ENCODE data around the gene ZNF497. TPM values are rescaled to one million over a fixed set of nuclear protein-coding genes. Genes with fewer than 3 reads are reported as not detected.

The ZNF497 gene
- total RNA-seq, 1 experiment from 2014 or later = 2.4 TPM

GRCh38 chr19:58400916-58401839 lies 38.6 kb upstream of the ZNF497 start:
- BruUV-seq (replicated peaks) = no TSS peak
- Mint-ChIP-seq H3K27ac (ENCODE audit: unreplicated experiment) (peak overlapping the region; percentile 99), H3K36me3 (ENCODE audit: insufficient read depth, unreplicated experiment) (peaks cover 45% of the 10 kb centered on the region), H3K9me3 (ENCODE audit: low read depth, unreplicated experiment) (no peaks in the 10 kb centered on the region), H3K4me3 (ENCODE audit: low read depth, unreplicated experiment) (peak overlapping the region; percentile 100), H3K4me1 (ENCODE audit: low read depth, unreplicated experiment) (peaks cover 20% of the 10 kb centered on the region), H3K27me3 (ENCODE audit: unreplicated experiment) (peaks cover 2% of the 10 kb centered on the region)
- TF ChIP-seq, protein P1, sequence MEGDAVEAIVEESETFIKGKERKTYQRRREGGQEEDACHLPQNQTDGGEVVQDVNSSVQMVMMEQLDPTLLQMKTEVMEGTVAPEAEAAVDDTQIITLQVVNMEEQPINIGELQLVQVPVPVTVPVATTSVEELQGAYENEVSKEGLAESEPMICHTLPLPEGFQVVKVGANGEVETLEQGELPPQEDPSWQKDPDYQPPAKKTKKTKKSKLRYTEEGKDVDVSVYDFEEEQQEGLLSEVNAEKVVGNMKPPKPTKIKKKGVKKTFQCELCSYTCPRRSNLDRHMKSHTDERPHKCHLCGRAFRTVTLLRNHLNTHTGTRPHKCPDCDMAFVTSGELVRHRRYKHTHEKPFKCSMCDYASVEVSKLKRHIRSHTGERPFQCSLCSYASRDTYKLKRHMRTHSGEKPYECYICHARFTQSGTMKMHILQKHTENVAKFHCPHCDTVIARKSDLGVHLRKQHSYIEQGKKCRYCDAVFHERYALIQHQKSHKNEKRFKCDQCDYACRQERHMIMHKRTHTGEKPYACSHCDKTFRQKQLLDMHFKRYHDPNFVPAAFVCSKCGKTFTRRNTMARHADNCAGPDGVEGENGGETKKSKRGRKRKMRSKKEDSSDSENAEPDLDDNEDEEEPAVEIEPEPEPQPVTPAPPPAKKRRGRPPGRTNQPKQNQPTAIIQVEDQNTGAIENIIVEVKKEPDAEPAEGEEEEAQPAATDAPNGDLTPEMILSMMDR (IDR thresholded peaks at IDR 0.05; ENCODE audit: unreplicated experiment) = no peak
- DNase-seq = peak; percentile 99
- CTCF ChIA-PET = no interaction called here
- intact Hi-C loops (cut with micrococcal nuclease; ENCODE audit: unreplicated experiment) = loop anchor here (10.0 kb wide), 1 partner anchor 216 kb away; the partner anchor contains the start of gene ZNF274

GRCh38 chr19:58400316-58400915 lies 37.9 kb upstream of the ZNF497 start:
- intact Hi-C loops (cut with micrococcal nuclease; ENCODE audit: unreplicated experiment) = loop anchor here (10.0 kb wide), 1 partner anchor 216 kb away; the partner anchor contains the start of gene ZNF274
- peak overlapping the region; percentile 99 for H3K27ac Mint-ChIP-seq (ENCODE audit: unreplicated experiment)
- DNase-seq = no peak
- H3K27me3 Mint-ChIP-seq (ENCODE audit: unreplicated experiment) = peaks cover 10% of the 10 kb centered on the region
- no peaks in the 10 kb centered on the region for H3K9me3 Mint-ChIP-seq (ENCODE audit: low read depth, unreplicated experiment)
- TF ChIP-seq, protein P1 (IDR thresholded peaks at IDR 0.05; ENCODE audit: unreplicated experiment) = no peak
- H3K4me3 Mint-ChIP-seq (ENCODE audit: low read depth, unreplicated experiment) = peak overlapping the region; percentile 100
- H3K36me3 Mint-ChIP-seq (ENCODE audit: insufficient read depth, unreplicated experiment) = peaks cover 52% of the 10 kb centered on the region
- CTCF ChIA-PET = no interaction called here
- BruUV-seq (replicated peaks) = no TSS peak
- peaks cover 28% of the 10 kb centered on the region for H3K4me1 Mint-ChIP-seq (ENCODE audit: low read depth, unreplicated experiment)

DNA sequence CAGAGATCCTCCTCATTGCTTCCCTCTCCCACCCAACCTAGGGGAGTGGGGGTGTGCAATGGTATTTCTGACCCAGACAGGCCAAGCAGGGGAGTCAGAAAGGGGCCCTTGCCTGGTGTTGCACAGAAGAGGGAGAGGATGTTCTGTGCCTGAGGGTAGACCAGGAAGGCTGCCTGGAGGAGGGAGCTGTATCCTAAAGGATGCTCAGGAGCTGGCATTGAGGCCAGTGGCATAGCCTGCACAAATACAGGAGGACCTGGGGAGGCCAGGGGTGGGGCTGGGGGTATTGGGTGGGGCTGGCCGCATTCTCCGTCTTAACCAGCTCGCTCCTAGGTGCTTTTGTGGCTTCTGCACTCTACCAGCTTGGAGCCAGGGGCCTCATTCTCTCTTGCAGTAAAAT lies 37.4 kb upstream of the ZNF497 start:
- peak overlapping the region; percentile 59 for H3K27ac Mint-ChIP-seq (ENCODE audit: unreplicated experiment)
- H3K4me1 Mint-ChIP-seq (ENCODE audit: low read depth, unreplicated experiment) = peaks cover 32% of the 10 kb centered on the region
- H3K4me3 Mint-ChIP-seq (ENCODE audit: low read depth, unreplicated experiment) = peak overlapping the region; percentile 100
- TF ChIP-seq, protein P1 (IDR thresholded peaks at IDR 0.05; ENCODE audit: unreplicated experiment) = no peak
- no peak for DNase-seq
- H3K27me3 Mint-ChIP-seq (ENCODE audit: unreplicated experiment) = peaks cover 13% of the 10 kb centered on the region
- CTCF ChIA-PET = no interaction called here
- no peaks in the 10 kb centered on the region for H3K9me3 Mint-ChIP-seq (ENCODE audit: low read depth, unreplicated experiment)
- H3K36me3 Mint-ChIP-seq (ENCODE audit: insufficient read depth, unreplicated experiment) = peaks cover 57% of the 10 kb centered on the region
- BruUV-seq (replicated peaks) = no TSS peak
- intact Hi-C loops (cut with micrococcal nuclease; ENCODE audit: unreplicated experiment) = loop anchor here (10.0 kb wide), 1 partner anchor 215 kb away; the partner anchor contains the start of gene ZNF274

DNA sequence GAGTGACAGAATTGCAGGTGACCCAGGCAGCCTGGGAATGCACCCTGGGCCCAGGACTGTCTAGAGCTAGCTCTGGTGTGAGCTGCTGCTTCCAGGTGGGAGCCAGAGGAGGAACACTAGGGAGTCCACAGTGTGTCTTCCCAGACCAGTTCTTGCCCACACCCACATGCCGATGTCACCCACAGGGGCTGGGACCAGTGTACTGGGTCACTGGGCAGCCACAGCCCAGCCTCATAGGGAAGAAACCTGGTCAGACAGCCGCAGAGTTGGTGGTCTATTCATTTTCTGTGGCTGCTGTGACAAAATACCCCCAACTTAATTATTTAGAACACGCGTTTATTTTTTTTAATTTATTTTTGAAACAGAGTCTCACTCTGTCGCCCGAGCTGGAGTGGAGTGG lies 36.0 kb upstream of the ZNF497 start:
- TF ChIP-seq, protein P1 (IDR thresholded peaks at IDR 0.05; ENCODE audit: unreplicated experiment) = no peak
- H3K4me1 Mint-ChIP-seq (ENCODE audit: low read depth, unreplicated experiment) = peaks cover 39% of the 10 kb centered on the region
- intact Hi-C loops (cut with micrococcal nuclease; ENCODE audit: unreplicated experiment) = no loop called here
- no peak for DNase-seq
- no peak overlapping the region for H3K4me3 Mint-ChIP-seq (ENCODE audit: low read depth, unreplicated experiment)
- H3K27ac Mint-ChIP-seq (ENCODE audit: unreplicated experiment) = no peak overlapping the region
- H3K27me3 Mint-ChIP-seq (ENCODE audit: unreplicated experiment) = peaks cover 13% of the 10 kb centered on the region
- BruUV-seq (replicated peaks) = no TSS peak
- CTCF ChIA-PET = no interaction called here
- no peaks in the 10 kb centered on the region for H3K9me3 Mint-ChIP-seq (ENCODE audit: low read depth, unreplicated experiment)
- H3K36me3 Mint-ChIP-seq (ENCODE audit: insufficient read depth, unreplicated experiment) = peaks cover 64% of the 10 kb centered on the region

Measured in Calu3 (cell line).